KOPT-K1 (cell line): ENCODE data around the gene NRG3.

Experiments
- H3K27ac ChIP-seq: fragments of 200-600 bp; sonication (generic); 2 replicates; pipeline ENCODE4 v1.5.1; 2016; ENCODE audit warnings: antibody characterized with exemption, mild to moderate bottlenecking, low read depth, low read length; ENCODE audit not compliant: poor library complexity, severe bottlenecking
- H3K36me3 ChIP-seq: fragments of 200-600 bp; sonication (generic); 2 replicates; pipeline ENCODE4 v1.5.1; 2017; ENCODE audit warnings: antibody characterized with exemption, mild to moderate bottlenecking, low read length, moderate library complexity; ENCODE audit not compliant: insufficient read depth
- H3K9me3 ChIP-seq: fragments of 200-600 bp; sonication (generic); 2 replicates; pipeline ENCODE4 v1.5.1; 2017; ENCODE audit warnings: antibody characterized with exemption, low read length, mild to moderate bottlenecking; ENCODE audit not compliant: insufficient read depth, poor library complexity, severe bottlenecking

NRG3 gene

GRCh38 chr10:82538272-82538671 lies 663.3 kb downstream of the NRG3 start:
- Histone ChIP-seq H3K9me3 (no peaks in the 10 kb centered on the region), H3K36me3 (no peaks in the 10 kb centered on the region), H3K27ac (no peak overlapping the region)

DNA sequence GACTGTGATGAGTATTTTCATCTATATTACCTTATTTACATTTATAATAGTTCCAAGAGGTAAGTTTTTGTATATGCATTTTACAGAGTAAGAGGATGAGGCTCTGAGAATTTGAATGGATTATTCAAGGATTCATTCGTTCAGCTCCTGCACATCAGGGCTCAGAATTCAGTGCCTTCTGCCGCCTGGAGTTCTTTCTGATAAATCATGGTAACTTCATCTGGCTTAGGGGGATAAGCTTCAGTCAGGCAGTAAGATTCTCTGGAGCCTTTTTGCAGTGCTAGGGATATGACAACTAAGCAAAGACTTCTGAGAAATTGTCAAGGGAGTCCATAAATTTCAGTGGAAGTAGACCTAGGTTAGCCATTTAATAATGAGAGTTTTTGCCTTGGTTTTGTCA lies 668.6 kb downstream of the NRG3 start:
- Histone ChIP-seq H3K36me3 (no peaks in the 10 kb centered on the region), H3K27ac (no peak overlapping the region), H3K9me3 (no peaks in the 10 kb centered on the region)

- Histone ChIP-seq H3K27ac (no peak overlapping the region), H3K36me3 (no peaks in the 10 kb centered on the region), H3K9me3 (no peaks in the 10 kb centered on the region)
Observed at GRCh38 chr10:82544377-82544776, 669.4 kb downstream of the NRG3 start.

GRCh38 chr10:82551506-82551905 lies 676.5 kb downstream of the NRG3 start:
- H3K9me3 ChIP-seq = no peaks in the 10 kb centered on the region
- H3K36me3 ChIP-seq = no peaks in the 10 kb centered on the region
- no peak overlapping the region for H3K27ac ChIP-seq

GRCh38 chr10:82552267-82552666 lies 677.3 kb downstream of the NRG3 start:
- Histone ChIP-seq H3K9me3 (no peaks in the 10 kb centered on the region), H3K36me3 (no peaks in the 10 kb centered on the region)

GRCh38 chr10:82554381-82554780 lies 679.4 kb downstream of the NRG3 start:
- Histone ChIP-seq H3K9me3 (no peaks in the 10 kb centered on the region), H3K27ac (no peak overlapping the region), H3K36me3 (no peaks in the 10 kb centered on the region)

More at GRCh38 chr10:82552267-82552666, 677.3 kb downstream of the NRG3 start:
- no peak overlapping the region for H3K27ac ChIP-seq

DNA sequence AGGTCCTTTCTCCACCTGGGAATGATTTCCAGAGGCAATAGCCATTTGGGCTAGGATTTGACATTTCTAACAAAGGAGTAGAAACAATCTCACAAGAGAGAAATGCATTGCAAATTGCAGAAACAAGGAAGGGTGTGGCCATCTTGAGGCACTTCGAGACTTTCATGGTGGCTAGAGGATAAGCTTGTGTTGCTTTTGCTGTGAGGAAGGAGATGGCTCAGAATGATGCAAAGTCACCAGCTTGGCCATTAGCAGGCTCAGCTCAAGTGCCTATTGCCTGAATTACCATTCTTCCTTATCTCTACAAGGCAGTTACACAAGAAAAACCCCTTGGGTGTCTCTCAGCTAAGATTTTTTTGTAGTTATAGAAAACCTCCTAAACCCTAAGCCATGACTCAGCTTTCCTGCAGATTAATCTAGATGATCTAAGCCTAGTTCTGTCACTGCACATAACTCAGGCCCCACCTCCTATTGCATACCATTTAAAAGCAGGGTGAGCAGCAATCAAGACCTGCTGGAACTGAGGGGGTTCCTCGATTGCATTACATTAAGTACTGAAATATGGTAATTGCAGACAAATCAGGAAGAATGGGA lies 683.1 kb downstream of the NRG3 start:
- no peaks in the 10 kb centered on the region for H3K9me3 ChIP-seq
- no peaks in the 10 kb centered on the region for H3K36me3 ChIP-seq
- H3K27ac ChIP-seq = no peak overlapping the region

DNA sequence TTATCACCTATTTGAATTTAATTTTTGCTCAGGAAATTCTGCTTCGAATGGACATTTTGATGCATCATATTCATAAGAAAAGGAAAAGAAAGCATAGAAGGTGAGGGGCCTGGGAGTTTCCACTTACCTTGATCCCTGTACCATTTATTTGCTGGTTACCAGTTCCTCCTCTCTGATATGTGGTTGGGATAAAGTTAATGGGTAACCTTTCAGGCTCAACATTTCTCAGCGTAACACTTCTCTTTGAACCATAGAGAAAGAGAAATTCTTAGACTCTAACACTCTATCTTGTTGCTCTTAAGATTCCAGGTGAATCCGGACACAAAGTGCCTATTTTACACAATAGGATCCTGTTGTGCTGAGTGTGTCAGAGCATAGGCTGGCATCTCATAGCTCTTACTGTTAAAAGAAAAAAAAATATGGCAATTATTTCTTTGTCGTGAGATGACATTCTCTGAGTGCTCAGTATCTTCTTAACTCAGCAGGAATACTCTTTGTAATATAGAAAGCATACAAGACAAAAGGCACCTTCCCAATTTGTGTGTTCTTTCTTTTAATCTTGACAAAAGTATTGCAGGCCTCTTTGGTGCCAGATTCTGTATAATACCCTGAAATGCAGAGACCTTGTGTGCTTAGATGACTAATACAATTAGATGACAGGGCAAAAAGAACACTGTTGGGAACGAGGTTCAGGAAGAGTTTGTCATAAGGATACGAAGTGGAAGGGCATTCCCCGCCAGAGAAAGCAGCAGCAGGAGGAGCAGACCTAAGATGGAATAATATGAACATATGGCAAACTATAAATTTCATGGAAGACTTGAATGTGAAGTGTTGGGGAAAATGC lies 689.6 kb downstream of the NRG3 start:
- no peaks in the 10 kb centered on the region for H3K9me3 ChIP-seq
- H3K36me3 ChIP-seq = no peaks in the 10 kb centered on the region
- no peak overlapping the region for H3K27ac ChIP-seq

GRCh38 chr10:82565197-82565575 lies 690.2 kb downstream of the NRG3 start:
- Histone ChIP-seq H3K36me3 (no peaks in the 10 kb centered on the region), H3K27ac (no peak overlapping the region), H3K9me3 (no peaks in the 10 kb centered on the region)

DNA sequence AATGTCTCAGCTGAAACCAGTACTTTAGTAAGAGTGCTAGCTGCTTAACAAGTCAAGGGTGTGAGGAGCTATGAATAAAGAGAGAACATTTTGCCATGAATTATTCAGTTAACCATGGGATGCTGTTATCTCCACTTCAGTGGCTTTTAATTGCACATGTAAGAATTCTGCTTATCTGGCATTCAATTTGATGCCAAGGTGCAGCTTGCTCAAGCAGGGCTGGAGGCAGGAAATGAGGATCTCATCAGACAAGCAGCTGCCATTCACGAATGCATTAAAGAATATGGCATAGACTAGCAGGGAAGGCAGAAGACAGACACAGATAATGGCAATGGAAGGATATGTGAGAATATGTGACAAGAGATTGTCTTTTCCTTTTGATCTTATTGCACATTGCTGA lies 697.8 kb downstream of the NRG3 start:
- no peaks in the 10 kb centered on the region for H3K9me3 ChIP-seq
- no peak overlapping the region for H3K27ac ChIP-seq
- no peaks in the 10 kb centered on the region for H3K36me3 ChIP-seq

DNA sequence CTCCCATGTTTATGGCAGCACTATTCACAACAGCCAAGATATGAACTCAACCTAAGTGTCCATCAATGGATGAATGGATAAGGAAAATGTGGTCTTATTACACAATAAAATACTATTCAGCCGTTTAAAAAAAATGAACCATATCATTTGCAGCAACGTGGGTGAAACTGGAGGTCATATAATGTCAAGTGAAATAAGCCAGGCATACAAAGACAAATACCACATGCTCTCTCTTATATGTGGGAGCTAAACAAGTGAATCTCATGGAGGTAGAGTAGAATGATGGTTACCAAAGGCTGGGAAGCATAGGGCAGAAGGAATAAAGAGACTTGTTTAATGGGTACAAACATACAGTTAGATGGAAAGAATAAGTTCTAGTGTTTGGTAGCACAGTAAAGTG lies 699.1 kb downstream of the NRG3 start:
- Histone ChIP-seq H3K36me3 (no peaks in the 10 kb centered on the region), H3K9me3 (no peaks in the 10 kb centered on the region), H3K27ac (no peak overlapping the region)

DNA sequence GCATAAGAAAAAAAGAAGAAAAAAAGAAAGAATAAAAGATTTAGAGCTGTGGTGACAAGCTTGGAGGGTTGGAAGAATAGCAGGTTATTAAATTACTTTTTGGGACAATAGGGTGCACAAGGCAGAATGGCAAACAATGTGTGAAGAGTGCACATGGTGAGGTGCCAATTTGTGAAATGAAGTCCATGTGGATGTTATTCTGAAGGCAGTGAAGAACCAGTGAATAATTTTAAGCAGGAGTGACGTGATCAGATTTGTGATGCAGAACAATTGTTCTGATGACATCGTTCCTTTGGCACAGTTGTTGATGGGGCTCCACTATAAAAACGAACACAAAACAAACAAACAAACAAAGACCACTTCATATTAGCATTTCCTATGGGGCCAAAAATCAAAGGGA lies 700.3 kb downstream of the NRG3 start:
- Histone ChIP-seq H3K9me3 (no peaks in the 10 kb centered on the region), H3K27ac (no peak overlapping the region)

GRCh38 chr10:82576093-82576492 lies 701.1 kb downstream of the NRG3 start:
- H3K36me3 ChIP-seq = no peaks in the 10 kb centered on the region
- no peak overlapping the region for H3K27ac ChIP-seq
- no peaks in the 10 kb centered on the region for H3K9me3 ChIP-seq

More for the DNA sequence above, 700.3 kb downstream of the NRG3 start:
- no peaks in the 10 kb centered on the region for H3K36me3 ChIP-seq

DNA sequence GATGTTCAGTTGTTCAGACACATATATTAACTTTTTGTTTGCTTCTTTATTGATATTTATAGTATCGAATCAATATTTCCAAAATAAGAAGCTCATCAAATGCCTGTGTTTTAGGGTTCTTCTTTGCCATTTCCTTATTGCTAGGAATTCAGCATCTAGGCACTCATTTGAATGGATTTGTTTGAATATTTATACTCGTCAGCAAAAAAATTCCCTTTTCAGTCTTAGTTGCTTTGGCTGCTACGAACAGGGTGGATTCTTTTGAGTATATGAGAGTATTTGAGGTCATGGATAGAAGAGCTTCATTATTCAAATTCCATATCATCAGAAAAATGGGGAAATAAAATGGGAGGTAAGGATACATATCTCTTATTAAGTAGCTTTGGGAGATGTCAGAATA lies 706.9 kb downstream of the NRG3 start:
- no peaks in the 10 kb centered on the region for H3K9me3 ChIP-seq
- no peak overlapping the region for H3K27ac ChIP-seq
- no peaks in the 10 kb centered on the region for H3K36me3 ChIP-seq

- Histone ChIP-seq H3K36me3 (no peaks in the 10 kb centered on the region), H3K27ac (no peak overlapping the region), H3K9me3 (no peaks in the 10 kb centered on the region)
Observed at GRCh38 chr10:82591421-82591820, 716.4 kb downstream of the NRG3 start.

DNA sequence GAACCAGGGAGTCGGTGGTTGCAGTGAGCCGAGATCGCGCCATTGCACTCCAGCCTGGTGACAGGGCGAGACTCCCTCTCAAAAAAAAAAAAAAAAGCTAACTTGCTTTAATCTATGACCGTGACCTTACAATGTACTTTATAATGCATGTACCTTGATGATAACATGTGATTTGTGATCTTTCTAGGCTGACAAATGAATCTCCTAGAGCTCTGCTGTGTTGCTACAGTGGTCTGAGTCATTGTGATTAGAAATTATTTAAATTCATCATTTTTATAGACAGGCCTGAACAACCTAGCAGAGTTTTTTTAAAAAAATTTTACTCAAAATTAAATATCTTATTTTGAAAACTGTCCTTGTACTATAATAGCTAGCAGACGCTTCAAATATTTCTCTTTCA lies 722.8 kb downstream of the NRG3 start:
- no peaks in the 10 kb centered on the region for H3K9me3 ChIP-seq
- H3K27ac ChIP-seq = no peak overlapping the region
- no peaks in the 10 kb centered on the region for H3K36me3 ChIP-seq
